Activated CD8-positive, alpha-beta memory T cell treated with anti-CD3 and anti-CD28 coated beads, Interleukin-2, amount 50 U/mL, for 1 hour (primary cell): ENCODE data around the gene TASOR2.

Experiments used
- DNase-seq: peaks from one replicate; pipeline ENCODE4 v3.0.0-alpha.2; 2020; ENCODE audit errors: extremely low read depth

Gene TASOR2

GRCh38 chr10:5683065-5683464, 1.6 kb upstream of the TASOR2 start:
- no peak for DNase-seq

- DNase-seq: no peak
Observed at GRCh38 chr10:5684971-5685763, 529 bp downstream of the TASOR2 start.

- no peak for DNase-seq
Observed at GRCh38 chr10:5685764-5686240, 1.2 kb downstream of the TASOR2 start.

GRCh38 chr10:5688587-5688986, 3.9 kb downstream of the TASOR2 start:
- no peak for DNase-seq

- DNase-seq: no peak
Observed at GRCh38 chr10:5691786-5692185, 7.1 kb downstream of the TASOR2 start.

GRCh38 chr10:5692461-5693358, 8.1 kb downstream of the TASOR2 start:
- DNase-seq: no peak

GRCh38 chr10:5694573-5694972, 9.9 kb downstream of the TASOR2 start:
- DNase-seq: no peak

- no peak for DNase-seq
Observed at GRCh38 chr10:5697342-5697741, 12.7 kb downstream of the TASOR2 start.

- no peak for DNase-seq
Observed at GRCh38 chr10:5698062-5698461, 13.4 kb downstream of the TASOR2 start.

- DNase-seq: no peak
Observed at GRCh38 chr10:5708356-5708755, 23.7 kb downstream of the TASOR2 start.

- no peak for DNase-seq
Observed at GRCh38 chr10:5709865-5710264, 25.2 kb downstream of the TASOR2 start.

GRCh38 chr10:5710859-5711258, 26.2 kb downstream of the TASOR2 start:
- DNase-seq: no peak

- DNase-seq: no peak
Observed at GRCh38 chr10:5711642-5712041, 27.0 kb downstream of the TASOR2 start.

GRCh38 chr10:5719546-5719945, 34.9 kb downstream of the TASOR2 start:
- DNase-seq: no peak

- no peak for DNase-seq
Observed at GRCh38 chr10:5720182-5720581, 35.5 kb downstream of the TASOR2 start.

- DNase-seq: no peak
Observed at GRCh38 chr10:5723692-5724091, 39.1 kb downstream of the TASOR2 start.

GRCh38 chr10:5730766-5731165, 46.1 kb downstream of the TASOR2 start:
- DNase-seq: no peak

GRCh38 chr10:5731559-5731958, 46.9 kb downstream of the TASOR2 start:
- DNase-seq: no peak

- DNase-seq: no peak
Observed at GRCh38 chr10:5732141-5732540, 47.5 kb downstream of the TASOR2 start.
